HG02840 (cell line): ENCODE results near the gene PLS1.
"Not testable (repeated sequence)": the region's sequence is repeated elsewhere in the genome, so short reads cannot be mapped to it uniquely, and the experiment has no call there.

Source experiments
- ATAC-seq: cut with Tn5 transposase; IDR thresholded peaks from one replicate; pipeline ENCODE4 v1.9.1; 2021; ENCODE audit warnings: mild to moderate bottlenecking, moderate library complexity, moderate number of reproducible peaks; ENCODE audit not compliant: unreplicated experiment, low FRiP score

PLS1 gene, protein sequence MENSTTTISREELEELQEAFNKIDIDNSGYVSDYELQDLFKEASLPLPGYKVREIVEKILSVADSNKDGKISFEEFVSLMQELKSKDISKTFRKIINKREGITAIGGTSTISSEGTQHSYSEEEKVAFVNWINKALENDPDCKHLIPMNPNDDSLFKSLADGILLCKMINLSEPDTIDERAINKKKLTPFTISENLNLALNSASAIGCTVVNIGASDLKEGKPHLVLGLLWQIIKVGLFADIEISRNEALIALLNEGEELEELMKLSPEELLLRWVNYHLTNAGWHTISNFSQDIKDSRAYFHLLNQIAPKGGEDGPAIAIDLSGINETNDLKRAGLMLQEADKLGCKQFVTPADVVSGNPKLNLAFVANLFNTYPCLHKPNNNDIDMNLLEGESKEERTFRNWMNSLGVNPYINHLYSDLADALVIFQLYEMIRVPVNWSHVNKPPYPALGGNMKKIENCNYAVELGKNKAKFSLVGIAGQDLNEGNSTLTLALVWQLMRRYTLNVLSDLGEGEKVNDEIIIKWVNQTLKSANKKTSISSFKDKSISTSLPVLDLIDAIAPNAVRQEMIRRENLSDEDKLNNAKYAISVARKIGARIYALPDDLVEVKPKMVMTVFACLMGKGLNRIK

DNA sequence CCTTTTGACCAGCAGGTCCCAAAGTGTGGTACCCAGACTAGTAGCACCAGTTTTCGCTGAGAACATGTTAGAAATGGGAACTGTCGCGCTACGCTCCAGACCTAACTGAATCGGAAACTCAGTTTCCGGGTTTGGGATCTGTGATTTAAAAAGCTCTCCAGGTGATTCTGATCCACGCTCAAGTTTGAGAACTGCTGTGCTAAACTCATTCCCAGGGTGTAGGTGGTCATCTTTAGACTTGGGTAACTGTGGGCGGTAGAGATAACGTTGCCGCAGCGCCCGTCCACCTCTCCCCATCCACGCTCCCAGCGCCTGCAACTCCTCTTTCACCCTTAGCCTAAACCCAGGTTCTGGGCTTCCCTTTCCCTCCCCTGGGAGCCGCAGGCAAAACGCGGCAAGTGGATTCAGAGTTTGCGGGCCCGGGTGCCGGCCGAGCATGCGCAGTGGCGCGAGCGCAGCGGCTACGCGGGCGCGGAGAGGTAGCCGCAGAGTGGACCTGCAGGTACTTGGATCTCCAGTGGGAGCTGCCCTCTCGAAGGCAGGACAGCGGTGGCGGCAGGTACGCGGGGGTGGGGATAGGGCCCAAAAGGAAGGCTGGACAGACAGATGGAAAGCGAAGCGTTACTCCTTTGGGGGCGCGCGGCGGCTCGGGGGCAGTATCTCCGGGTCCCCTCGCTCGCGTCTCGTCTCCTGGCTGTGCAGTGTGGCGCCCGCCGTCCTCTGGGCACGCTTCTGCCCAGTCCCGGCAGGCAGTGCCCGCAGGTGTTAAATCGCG, at the start of gene PLS1:
Gene PLS1, plus strand, starts transcription at position 443 of the 775 bp plus-strand sequence. CDS start 67,845 bp downstream, outside the sequence.
- peak; percentile 91 for ATAC-seq

DNA sequence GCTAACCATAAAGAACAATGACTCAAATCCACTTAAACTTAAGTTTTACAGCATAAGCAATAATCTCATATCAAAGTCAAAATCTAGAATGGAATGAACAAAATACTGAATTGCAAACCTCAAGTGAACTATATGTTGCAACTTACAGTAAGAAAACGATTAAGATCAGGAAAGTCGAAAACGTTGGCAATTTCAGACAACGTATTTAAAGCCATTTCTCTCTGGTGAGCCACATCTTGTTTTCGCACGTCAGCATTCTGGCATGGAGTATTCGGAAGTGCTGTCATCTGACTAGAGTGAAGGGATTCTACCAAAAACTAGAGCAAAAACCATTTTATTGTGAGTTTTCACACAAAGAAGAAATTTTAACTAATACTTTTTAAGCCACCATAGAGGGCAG, 46.2 kb upstream of the PLS1 start:
- no peak for ATAC-seq

DNA sequence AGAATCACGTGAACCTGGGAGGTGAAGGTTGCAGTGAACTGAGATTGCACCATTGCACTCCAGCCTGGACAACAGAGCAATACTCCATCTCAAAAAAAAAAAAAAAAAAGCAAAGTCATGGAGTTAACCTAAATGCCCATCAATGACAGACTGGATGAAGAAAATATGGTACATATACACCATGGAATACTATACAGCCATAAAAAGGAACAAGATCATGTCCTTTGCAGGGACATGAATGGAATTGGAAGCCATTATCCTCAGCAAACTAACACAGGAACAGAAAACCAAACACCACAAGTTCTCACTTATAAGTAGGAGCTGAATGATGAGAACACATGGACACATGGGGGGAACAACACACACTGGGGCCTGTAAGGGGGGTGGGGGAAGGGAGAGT, 43.6 kb upstream of the PLS1 start:
- ATAC-seq, result not testable (repeated sequence)

DNA sequence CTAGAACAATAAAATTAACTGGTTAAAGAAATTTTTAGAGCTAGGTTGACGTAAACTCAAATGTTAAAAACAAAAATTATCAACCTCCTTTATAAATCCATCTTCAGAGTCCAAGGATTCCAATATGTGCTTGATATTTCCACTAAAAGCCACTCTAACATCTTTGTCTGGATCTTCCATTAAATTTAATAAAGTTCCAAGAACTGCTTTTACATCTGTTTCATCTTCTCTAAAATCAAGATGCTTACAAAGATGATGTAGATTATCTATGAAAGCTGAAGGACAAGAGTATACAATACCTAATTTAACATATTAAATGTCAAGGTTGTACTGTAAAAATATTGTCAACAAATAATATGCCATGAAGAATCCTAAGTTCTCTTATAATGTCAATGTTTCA, 42.5 kb upstream of the PLS1 start:
- no peak for ATAC-seq

DNA sequence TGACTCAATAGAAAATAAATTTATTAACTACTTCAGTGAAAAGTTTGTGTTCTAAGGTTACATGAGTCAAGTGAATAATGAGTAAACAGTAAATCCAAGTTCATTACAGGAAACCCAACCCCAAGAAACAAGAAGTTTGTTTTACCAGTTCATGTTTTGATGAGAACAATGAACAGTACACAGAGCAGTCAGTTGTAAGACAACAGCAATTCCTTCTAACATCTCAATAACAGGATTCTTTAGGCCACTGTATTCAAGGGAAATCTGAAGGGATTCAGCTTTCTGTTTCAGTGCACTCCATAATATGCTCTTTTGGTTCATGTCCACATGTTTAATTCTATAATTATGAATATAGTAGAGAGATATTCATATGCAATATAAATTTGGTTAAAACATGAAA, 36.1 kb upstream of the PLS1 start:
- ATAC-seq, result no peak

DNA sequence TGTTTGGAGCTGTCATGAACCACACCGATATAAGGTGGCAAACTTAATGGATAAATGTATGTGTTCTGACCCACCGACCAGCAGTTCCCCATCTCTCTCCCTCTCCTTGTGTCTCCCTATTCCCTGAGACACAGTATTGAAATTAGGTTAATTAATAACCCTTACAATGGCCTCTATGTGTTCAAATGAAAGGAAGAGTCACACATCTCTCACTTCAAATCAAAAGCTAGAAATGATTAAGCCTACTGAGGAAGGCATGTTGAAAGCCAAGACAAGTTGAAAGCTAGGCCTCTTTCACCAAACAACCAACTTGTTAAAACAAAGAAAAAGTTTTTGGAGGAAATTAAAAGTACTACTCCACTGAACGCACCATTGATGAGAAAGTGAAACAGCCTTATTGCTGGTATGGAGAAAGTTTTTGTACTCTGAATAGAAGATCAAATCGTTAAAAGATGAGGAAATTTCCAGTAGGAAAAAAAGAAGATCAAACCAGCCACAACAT, 32.6 kb upstream of the PLS1 start:
- no peak for ATAC-seq

DNA sequence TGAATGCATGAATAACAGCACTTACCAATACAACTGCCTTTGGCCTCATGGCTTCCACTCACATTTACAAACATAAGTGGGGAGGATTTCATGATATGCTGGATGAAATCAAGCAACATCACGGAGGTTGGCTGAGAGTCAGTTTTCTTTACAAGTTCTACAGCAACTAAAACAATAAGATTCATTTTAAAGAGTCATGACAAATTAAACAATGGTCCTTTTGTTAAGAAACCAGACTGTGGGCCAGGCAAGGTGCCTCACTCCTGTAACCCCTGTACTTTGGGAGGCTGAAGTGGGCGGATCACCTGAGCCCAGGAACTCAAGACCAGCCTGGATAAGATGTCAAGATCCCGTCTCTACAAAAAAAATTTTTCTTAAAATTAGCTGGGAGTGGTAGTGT, 30.1 kb upstream of the PLS1 start:
- ATAC-seq, result no peak

DNA sequence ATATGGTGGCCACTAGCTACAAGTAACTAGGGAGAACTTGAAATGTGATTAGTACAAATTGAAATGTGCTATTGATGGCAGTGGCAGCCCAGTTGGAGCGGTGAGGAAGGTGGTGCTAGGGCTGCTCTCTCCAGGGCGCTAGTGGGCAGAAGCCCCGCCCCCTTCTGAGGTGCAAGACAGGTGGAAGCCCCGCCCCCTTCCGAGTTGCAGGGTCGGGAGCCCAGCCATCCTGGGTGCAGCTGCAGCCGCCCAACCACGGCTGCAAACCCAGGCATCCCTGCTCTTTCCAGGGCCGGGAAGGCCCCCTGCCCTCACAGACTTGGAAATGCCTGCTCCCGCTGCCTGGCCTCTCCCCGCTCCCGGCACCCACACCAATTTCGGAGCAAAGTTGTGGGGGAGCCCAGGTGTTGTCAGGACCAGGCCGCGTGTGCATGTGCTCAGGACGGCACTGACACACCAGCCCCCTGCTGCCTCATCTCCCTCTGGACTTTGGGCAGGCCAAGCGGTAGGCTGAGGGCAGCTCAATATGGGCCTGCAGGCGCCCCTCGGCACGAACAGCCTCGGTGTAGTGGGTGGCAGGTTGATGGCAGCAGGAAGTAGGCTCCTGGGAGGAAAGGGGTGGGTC, 27.7 kb upstream of the PLS1 start:
- no peak for ATAC-seq

DNA sequence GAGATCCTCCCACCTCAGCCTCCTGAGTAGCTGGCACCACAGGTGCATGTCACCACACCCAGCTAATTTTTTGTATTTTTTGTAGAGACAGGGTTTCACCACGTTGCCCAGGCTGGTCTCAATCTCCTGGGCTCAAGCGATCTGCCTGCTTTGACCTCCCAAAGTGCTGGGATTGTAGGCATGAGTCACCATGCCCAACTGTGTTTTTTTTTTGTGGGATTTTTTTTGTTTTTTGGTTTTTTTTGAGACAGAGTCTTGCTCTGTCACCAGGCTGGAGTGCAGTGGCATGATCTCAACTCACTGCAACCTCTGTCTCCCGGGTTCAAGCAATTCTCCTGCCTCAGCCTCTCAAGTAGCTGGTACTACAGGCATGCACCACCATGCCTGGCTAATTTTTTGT, 26.8 kb upstream of the PLS1 start:
- not testable (repeated sequence) for ATAC-seq

DNA sequence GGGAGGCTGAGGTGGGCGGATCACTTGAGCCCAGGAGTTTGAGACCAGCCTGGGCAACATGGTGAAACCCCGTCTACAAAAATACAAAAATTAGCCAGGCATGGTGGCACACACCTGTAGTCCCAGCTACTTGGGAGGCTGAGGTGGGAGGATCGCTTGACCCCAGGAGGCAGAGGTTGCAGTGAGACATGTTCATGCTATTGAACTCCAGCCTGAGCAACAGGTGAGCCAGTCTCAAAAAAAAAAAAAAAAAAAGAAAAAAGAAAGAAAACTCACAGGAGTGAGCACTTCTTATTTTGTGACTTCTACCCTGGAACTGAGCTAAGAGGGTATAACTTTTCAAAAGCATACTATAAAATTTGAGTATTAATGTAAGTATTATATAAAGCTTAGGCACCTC, 22.0 kb upstream of the PLS1 start:
- ATAC-seq, result not testable (repeated sequence)

DNA sequence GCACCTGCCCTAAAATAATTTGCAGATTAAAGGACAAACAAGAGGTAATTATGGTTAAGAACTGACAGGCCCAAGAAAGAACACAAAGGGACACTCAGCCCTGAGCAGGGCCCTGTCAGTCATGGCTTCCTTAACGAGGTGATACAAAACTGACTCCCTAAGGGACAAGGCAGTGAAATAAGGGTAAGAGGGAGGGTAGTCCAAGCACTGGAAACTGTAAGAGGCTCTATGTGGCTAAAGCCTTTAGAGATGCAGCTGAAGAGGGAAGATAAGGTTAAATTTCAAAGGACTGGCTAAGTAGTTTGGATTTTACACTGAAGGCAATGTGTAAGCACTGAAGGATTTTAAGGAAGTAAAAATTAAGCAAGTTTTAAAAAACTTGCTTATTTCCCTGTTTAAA, 21.5 kb upstream of the PLS1 start:
- no peak for ATAC-seq

DNA sequence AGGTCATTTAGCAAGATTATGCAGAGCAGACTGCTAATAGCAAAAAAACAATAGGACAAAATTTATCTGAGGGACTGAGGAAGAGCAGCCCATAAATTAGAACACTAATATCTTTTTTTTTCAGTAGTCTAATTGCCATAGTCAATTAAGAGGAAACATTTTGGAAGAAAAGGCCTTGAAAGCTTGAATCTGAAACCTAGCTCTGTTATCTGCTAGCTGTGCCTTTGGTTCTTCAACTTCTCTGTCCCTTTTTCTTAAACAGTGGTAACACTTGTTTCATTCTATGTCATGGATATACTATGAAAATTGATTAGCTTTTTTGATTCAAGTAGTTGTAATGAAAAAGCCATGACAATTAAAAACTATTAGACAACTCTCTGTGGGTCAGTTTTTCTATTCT, 19.4 kb upstream of the PLS1 start:
- no peak for ATAC-seq

DNA sequence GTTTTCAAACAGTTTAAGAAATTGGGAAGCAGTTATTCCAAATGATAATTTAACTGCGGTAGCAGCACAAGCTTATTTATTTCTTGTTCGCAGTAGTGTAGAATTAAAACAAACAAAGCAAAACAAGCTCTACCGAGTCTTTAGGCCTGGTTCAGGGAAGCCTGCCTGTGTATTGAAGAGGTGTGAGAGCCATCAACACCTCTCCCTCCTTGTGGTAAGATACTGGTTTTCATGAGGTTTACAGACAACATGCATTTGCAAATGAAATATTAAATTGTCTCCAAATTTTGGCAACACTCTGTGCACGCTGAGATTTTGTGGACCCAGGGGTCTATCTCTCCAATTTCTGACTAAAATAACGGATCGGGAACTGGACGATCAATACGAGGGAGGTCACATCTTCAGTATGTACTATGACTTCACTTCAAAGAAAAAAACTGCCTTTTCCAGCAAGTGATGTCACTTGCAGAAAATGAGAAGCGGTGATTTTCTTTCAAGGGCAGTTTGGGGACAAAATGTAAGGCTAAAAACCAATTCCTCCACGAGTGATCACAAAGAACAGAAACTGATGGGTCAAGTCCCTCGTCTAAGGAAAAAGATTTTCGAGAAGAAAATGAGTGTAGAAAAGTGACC, 18.4 kb upstream of the PLS1 start:
- ATAC-seq, result no peak

DNA sequence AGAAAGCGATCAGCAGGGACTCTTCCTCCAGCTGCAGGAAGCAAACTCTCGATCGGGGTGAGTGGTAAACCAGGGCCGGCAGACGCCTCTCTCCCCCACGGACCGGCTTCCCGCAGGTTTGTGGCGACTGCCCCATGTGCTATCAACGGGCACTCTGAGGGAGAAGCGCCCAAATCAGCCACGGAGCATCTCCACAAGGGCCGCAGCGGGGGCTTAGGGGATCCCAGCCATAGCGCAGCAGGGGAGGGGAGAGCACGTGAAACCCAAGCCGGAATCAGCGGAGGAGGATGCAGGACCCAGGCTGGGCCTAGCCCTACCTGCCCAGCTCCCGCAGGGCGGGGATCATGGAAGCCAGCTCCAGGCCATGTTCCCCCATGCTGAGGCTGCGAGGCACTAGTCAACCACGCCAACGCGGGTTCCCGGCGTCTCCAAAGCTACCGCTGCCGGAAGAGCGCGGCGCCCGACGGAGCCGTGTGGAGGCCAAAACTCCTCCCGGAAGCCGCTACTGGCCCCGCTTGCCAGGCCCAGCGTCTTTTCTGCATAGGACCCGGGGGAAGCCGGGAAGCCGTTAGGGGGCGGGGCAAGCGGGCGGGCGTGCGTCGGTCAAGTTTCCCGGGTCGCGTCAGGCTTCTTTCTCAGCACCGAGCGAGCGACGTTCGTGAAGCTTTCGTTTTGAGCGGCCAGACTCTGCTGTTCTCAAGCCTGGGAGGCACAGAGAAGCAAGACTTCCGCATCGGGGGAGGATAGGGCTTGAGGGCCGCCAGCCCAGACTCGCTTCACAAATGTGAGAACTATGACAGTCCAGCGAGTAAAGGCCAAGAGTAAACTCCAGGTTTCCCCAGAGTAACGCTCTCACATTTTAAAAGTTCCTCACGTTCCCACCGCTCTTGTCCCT, 17.6 kb upstream of the PLS1 start, which contains the start of gene ATR:
Gene ATR, minus strand, starts transcription at position 405 of the 895 bp plus-strand sequence. Its CDS starts 29 bp downstream, at position 376.
- ATAC-seq, result peak; percentile 94

DNA sequence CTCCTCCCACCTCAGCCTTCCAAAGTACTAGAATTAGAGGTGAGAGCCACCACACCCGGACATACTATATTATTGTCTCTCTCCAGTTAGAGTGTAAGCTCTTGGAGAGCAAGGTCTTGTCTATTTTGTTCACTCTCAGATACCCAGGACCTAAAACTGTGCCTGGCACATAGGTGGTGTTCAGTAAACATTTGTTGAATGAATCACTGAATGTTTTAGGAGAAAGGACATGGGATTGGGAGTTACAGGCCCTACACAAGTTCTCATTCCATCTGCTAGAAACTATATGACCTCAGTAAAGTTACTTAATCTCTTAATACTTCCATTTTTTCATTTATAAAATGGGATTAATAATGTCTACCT, 16.2 kb upstream of the PLS1 start:
- no peak for ATAC-seq

DNA sequence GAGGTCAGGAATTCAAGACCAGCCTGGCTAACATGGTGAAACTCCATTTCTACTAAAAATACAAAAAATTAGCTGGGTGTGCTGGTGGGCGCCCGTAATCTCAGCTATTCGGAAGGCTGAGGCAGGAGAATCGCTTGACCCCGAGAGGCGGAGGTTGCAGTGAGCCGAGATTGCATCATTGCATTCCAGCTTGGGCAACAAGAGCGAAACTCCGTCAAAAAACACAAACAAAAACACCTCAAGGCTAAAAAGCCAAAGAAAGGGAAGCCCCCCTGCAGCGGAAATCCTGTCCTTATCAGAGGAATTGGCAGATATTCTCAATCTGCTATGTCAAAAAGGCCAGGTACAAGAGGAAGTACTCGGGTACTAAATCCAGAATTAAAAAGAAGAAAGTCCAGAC, 15.1 kb upstream of the PLS1 start:
- not testable (repeated sequence) for ATAC-seq

DNA sequence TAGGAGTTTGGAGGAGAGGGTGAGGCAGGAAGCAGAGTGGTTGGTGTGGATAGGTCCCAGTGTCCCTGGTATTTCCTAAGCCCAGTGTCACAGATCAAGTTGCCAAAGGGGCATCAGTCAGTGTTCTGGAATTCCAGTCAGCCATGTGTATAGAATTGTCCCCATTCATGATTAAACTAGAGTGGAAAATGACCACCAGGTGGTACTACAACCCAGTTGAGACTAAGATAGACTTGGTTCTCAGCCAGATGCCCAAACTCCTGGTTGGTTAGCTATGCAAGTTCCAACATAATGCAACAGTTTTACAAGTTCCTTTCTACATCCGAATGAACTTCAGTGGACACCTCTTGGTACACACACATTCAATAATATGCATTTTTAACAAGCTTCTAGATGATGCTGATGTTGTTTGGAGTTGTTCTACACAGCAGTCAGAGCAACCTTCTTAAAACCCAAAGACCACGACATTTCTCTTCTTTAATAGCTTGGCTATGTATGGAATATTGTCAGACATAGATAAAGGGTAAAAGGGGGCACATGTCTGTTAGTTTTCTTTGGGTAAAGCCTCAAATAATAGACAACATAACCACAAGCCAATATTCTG, 9.3 kb upstream of the PLS1 start:
- no peak for ATAC-seq

DNA sequence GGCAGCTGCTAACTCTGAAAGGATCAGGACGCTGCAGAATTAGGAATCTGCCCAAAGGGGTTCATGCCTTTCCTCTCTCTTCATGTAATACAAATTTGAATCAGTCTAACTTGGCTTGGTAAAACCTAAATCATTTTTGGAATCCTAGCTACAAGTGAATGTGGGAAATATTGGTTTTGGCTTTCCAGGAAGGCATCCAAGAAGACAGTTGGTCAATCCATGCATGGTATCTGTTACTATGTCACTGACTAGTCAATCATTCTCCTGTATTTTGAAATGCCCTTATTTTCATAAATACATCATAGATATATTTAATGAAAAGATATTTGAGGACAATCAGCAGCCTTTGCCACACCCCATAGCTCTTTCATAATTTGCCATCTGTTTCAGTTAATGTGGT, 7.5 kb upstream of the PLS1 start:
- ATAC-seq, result no peak

DNA sequence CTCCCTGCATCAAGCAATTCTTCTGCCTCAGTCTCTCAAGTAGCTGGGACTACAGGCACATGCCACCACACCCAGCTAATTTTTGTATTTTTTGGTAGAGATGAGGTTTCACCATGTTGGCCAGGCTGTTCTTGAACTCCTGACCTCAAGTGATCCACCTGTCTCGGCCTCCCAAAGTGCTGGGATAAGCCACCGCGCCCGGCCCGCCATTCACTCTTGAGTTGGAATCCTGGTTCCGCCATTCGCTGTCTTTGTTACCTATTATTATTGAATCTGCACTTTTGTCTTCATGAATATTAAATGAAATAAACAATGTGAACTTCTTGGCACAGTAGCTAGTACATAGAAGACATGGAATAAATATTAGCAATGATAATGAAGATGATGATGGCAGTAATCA, 3.9 kb upstream of the PLS1 start:
- not testable (repeated sequence) for ATAC-seq
